GM21723 (cell line): ENCODE data around the gene SYT4.
"Not testable (repeated sequence)": the region's sequence is repeated elsewhere in the genome, so short reads cannot be mapped to it uniquely, and the experiment has no call there.

Experiments
- ATAC-seq: cut with Tn5 transposase; IDR thresholded peaks from one replicate; pipeline ENCODE4 v1.9.1; 2021; ENCODE audit warnings: mild to moderate bottlenecking, moderate library complexity; ENCODE audit not compliant: unreplicated experiment

SYT4 gene

GRCh38 chr18:43277164-43277600 is at the start of gene SYT4:
SYT4 (minus strand) TSS chr18:43277490; CDS start chr18:43277281, 209 bp downstream.
- no peak for ATAC-seq

GRCh38 chr18:43322132-43322531 is 44.8 kb upstream of the SYT4 start:
- ATAC-seq = no peak

GRCh38 chr18:43314941-43315340 is 37.7 kb upstream of the SYT4 start:
- ATAC-seq = no peak

GRCh38 chr18:43312891-43313290 is 35.6 kb upstream of the SYT4 start:
- ATAC-seq = no peak

GRCh38 chr18:43310239-43310638 is 32.9 kb upstream of the SYT4 start:
- no peak for ATAC-seq

GRCh38 chr18:43303376-43303775 is 26.1 kb upstream of the SYT4 start:
- ATAC-seq = no peak

GRCh38 chr18:43286187-43286586 is 8.9 kb upstream of the SYT4 start:
- ATAC-seq = not testable (repeated sequence)

GRCh38 chr18:43283299-43283698 is 6.0 kb upstream of the SYT4 start:
- ATAC-seq = no peak

GRCh38 chr18:43279015-43279744 is 1.9 kb upstream of the SYT4 start:
- ATAC-seq = peak; percentile 69

- ATAC-seq = no peak
These were observed 1.1 kb upstream of the SYT4 start for GRCh38 chr18:43278355-43278754.

GRCh38 chr18:43276491-43276890 is 799 bp downstream of the SYT4 start:
- ATAC-seq = no peak

GRCh38 chr18:43275546-43275945 is 1.7 kb downstream of the SYT4 start:
- ATAC-seq = no peak

GRCh38 chr18:43274526-43274925 is 2.8 kb downstream of the SYT4 start:
- ATAC-seq = no peak

- peak; percentile 72 for ATAC-seq
These were observed 5.5 kb downstream of the SYT4 start for GRCh38 chr18:43271593-43272432.

GRCh38 chr18:43267818-43268217 is 9.5 kb downstream of the SYT4 start:
- no peak for ATAC-seq

- no peak for ATAC-seq
These were observed 11.8 kb downstream of the SYT4 start for GRCh38 chr18:43265465-43265864.

GRCh38 chr18:43248610-43249249 is 28.6 kb downstream of the SYT4 start:
- no peak for ATAC-seq

GRCh38 chr18:43247944-43248343 is 29.3 kb downstream of the SYT4 start:
- no peak for ATAC-seq

GRCh38 chr18:43238429-43238828 is 38.9 kb downstream of the SYT4 start:
- ATAC-seq = no peak

GRCh38 chr18:43236921-43237320 is 40.4 kb downstream of the SYT4 start:
- ATAC-seq = no peak

- no peak for ATAC-seq
These were observed 42.4 kb downstream of the SYT4 start for GRCh38 chr18:43234889-43235288.

- no peak for ATAC-seq
These were observed 54.8 kb downstream of the SYT4 start for GRCh38 chr18:43222501-43222900.
